Embryonic facial prominence (tissue), 1 donor: ENCODE results near the gene ADCY3.
A peak's percentile ranks its signal among the peaks of the same experiment; 100 is the strongest.

ENCODE experiments used
- DNase-seq: peaks from one replicate; pipeline ENCODE4 v3.0.0-alpha.2; 2016; ENCODE audit errors: extremely low spot score

Gene ADCY3

DNA sequence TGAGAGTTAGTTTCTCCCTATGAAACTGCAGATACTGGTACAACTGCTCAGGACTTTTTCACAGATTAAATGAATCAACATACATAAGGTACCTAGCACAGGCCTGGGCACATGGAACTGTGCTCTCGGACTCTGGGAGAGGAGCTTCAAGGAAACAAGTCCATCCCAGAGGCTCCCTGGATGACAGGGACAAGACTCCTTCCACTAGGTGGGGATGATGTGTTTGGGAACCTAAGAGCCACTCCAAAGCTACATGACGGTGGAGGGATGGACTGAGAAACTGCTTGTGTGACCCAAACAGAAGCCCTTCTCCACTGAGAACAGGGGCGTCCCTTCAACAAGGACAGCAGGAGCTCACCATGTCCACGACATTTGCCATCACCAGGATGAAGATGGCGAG lies 89.7 kb downstream of the ADCY3 start:
- DNase-seq, result no peak

DNA sequence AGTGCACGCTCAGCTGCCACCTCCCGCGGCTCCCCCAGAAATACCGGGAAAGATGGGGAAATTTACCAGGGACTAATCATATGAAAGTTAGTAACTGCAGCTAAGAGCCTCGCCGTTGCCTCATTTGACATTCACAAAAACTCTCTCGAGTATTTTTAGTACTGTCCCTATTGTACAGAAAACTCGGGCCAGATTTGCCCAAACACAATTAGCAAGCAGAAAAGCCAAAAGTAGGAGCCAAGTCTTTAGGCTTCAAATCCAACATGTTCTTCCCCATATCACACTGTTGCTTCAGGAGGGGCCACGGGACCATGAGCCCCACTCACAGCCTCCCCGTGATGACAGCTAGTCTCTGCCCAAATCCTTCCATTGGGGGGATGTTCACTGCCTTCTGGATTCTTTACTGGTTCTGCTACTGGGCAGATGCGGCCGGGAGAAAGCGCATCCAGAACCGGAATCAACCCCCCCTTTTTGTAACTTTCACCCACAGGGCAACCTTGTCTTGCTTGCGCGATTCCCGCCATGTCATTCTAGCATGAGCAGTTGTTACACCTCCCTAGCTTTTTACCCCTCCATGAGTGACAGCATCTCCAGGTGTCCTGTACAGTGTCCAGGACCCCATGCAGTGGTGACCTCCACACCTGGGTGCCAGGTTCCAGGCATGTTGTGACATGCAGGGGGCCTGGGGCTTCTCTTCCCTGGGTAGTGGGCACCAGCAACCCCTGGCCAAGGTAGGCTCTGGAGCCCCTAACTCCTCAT lies 91.6 kb downstream of the ADCY3 start:
- no peak for DNase-seq

- peak; percentile 66 for DNase-seq
These were observed 92.5 kb downstream of the ADCY3 start for GRCh38 chr2:24827321-24828237.

- no peak for DNase-seq
These were observed 93.3 kb downstream of the ADCY3 start for GRCh38 chr2:24826773-24827145.

DNA sequence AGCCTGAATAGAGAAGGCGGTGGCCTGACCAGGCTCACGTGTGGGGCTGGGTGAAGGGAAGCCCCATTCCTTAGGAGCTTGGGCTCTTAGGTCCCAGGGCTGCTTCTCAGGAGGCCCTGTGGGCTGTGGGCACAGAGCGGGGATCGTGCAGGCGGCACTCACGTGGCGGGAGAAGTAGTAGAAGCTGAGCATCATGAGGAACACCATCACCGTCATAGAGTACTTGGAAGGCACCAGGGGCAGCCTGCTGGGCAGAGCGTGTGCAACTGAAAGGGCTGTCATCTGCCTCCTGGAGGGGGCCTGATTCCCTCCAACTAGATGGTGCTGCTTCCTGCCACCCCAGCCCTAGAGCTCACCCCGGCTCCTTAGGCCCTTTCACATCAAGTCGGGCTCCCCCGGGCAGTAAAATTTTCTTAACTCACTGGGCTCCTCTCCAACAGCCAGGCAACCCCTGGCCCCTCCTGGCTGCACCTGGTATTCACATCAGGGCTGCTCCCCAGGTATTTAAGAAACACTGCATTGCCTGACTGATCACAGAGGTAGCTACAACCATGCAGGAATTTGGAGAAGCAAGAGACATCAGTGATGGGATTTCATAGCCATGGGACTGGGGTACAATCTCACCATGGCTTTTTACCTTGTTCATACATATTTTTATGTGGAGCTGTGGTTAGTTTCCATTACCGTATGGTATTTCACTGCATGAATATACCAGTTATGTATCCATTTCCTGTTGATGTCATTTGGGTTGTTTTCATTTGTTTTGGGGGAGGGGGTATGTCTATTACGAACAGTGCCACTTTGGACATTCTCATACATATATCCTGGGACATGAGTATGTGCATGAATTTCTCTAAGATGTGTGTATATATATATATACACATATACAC lies 93.9 kb downstream of the ADCY3 start:
- DNase-seq, result no peak

- DNase-seq, result no peak
These were observed 94.8 kb downstream of the ADCY3 start for GRCh38 chr2:24824966-24825882.

- DNase-seq, result no peak
These were observed 95.9 kb downstream of the ADCY3 start for GRCh38 chr2:24824071-24824588.

DNA sequence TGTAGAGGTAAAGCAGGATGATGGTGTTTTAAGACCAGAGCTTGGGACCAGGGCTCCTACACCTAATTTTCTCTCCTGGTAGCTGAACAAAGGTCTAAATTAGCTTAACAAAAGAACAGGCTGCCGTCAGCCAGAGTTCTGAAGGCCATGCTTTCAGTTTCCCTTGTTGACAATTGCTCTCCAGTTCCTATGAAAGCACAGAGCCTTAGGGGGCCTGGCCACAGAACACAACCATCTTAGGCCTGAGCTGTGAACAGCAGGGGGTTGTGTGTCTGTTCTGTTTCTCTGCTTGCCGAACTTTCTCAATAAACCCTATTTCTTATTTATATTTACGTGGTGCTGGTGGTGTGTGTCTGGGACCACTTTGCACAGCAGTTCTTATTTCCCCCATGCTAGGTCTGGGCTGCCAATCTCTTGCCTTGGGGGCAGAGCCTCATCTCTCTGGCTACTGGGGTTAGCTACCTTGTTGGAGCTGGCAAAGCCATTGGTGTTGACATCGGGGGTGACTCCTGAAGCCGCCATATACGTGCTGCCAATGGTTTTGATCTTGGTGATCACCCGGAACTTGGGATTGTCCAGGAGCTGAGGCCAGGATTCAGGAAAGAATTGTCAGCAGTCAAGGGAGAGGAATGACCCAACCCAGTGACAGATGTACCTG lies 97.9 kb downstream of the ADCY3 start:
- no peak for DNase-seq

GRCh38 chr2:24821433-24821891 lies 98.6 kb downstream of the ADCY3 start:
- DNase-seq, result no peak

- no peak for DNase-seq
These were observed 99.2 kb downstream of the ADCY3 start for GRCh38 chr2:24820598-24821432.

DNA sequence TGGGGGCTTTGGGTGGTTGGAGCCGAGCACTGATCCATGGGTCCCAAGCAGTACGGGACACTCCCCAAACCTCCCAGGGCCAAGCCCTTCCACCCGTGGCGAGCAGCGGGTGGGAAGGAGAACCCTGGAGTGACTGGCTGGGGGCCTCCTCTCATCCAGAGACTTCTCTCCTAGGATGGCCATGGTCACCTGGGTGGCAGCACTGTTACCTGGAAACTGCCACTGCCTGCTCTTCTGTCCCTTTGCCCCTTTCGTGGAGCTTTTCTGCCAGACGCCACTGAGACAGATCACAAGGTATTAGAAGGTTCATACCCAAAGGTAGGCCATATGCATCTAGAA lies 99.9 kb downstream of the ADCY3 start:
- no peak for DNase-seq

DNA sequence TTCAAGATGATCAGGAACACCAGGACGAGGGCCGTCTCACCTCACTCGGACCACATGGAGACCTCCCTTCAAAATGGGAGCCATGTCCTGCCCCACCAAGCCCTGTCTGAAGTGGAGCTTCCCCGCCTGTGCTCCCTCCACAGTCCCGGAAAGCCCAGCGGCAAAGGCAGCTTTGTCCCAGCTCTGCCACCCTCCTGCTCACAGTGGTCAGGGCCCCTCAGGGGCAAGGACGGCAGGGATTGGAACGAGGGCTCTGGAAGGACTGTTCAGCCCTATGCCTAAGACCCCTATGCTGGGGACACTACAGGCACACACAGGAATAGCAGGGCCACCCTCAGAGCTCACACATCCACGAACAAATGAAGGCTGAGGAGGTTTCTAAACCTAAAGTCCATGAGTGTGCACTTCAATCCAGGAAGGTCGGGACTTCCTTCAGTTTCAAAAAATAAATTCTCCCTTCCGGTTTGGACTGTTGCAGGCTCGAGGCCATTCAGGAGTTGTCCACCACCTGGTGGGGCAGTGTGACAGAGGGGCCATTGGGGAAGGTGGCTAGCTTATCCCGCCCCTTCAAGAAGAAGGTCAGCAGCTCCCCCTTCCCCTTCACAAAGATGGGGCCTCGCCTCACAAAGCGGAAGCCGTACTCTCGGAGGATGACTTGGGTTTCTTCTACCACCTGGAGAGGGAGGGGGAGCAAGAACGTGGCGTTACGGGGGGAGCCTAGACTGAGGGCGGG lies 100.4 kb downstream of the ADCY3 start:
- no peak for DNase-seq

- DNase-seq, result no peak
These were observed 101.3 kb downstream of the ADCY3 start for GRCh38 chr2:24818721-24819167.

GRCh38 chr2:24816884-24817283 lies 103.2 kb downstream of the ADCY3 start:
- no peak for DNase-seq

GRCh38 chr2:24816404-24816803 lies 103.6 kb downstream of the ADCY3 start:
- no peak for DNase-seq

DNA sequence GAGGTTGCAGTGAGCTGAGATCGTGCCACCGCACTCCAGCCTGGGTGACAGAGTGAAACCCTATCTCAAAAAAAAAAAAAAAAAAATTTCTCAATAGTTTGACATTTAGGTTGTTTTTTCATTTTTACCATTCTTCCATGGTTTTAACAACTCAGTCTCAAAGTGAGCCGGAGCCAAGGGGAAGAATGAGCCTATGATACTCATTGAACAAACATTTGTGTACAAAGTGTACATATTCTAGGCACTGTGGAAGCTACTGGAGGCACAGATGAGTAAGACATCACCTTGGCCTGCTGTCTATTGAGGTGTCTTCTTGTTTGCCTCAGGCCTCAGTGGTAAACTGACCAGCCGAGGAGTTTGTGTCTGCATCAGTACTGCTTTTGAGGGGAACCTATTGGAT lies 104.9 kb downstream of the ADCY3 start:
- DNase-seq, result no peak

DNA sequence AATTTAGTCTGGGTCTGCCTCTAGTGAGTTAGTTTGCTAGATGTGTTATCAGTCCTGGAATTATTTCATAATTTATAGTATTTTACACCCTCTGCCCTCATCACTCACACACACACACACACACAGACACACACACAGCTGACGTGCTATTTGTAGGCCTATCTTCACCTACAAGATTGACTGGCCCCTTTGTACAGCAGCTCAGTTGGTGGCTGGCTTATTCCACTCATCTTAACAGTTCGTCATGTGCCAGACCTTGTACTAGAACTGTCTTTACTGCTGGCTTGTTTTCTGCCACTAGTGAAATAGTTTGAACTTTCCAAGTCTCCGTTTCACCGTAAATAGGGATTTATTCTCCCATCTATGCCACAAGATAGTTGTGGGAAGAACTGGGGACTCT lies 105.5 kb downstream of the ADCY3 start:
- no peak for DNase-seq

DNA sequence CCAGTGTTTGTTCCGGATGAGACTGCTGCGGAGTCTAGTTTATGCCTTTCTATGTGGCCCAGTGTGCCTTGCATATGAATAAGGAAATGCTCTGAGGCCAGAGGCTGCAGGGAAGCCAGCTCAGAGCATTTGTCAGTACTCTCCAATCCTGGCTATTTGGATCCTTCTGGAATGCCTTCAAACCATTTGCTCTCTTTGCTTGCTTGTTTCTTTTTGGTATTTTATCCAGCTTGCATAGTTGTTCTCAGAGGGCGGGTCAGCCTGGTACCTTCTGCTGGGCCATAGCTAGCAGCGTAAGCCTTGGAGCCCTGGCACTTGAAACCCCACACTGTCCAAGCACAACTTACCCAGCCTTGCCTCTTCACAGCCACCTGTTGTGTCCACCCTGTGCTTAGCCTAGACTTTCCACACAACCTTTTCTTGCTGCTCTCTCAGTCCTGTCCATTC lies 106.3 kb downstream of the ADCY3 start:
- DNase-seq, result no peak
